GM12872 (cell line): Measurements from ENCODE around the gene MALRD1.

Source experiments
- CTCF ChIP-seq: IDR thresholded peaks from 3 replicates; pipeline ENCODE4 v1.5.1; 2011; ENCODE audit warnings: low read depth, mild to moderate bottlenecking, low read length, moderate library complexity; ENCODE audit not compliant: insufficient read depth

The MALRD1 gene

DNA sequence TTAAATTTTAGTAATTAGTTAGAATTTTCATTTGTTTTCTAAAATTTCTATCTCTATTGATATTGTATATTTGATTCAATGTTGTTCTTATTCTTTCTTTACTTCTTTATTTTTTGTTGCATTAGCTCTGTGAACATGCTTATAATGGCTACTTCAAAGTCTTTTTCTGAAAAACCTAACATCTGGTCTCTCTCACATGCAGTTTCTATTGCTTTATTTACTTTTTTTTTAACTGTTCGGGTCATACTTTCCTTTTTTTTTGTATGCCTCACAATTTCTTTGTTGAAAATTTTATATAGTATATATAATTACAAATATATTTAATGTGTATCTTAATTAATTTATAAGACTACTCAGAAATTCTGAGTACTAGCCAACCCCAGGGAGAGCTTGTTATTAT lies 715.5 kb downstream of the MALRD1 start:
- no peak for TF ChIP-seq CTCF

DNA sequence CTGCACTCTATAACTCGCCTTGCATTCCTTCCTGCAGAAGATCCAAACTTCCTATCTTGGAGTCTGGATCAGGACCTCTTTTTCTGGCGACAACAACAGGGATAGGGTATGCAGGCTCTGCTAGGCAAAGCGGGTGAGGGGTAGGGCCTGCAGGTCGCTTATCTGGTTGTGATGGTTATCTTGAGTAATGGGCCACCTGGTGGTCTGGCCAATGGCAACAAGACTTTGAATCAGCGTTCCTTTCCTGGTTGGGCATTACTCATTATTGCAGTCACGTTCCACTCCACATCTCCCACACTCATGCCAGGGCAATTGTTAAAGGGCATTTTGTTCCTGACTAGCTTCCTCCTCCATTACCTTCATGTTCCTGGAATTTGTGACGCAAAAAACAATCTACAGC lies 719.3 kb downstream of the MALRD1 start:
- no peak for TF ChIP-seq CTCF

DNA sequence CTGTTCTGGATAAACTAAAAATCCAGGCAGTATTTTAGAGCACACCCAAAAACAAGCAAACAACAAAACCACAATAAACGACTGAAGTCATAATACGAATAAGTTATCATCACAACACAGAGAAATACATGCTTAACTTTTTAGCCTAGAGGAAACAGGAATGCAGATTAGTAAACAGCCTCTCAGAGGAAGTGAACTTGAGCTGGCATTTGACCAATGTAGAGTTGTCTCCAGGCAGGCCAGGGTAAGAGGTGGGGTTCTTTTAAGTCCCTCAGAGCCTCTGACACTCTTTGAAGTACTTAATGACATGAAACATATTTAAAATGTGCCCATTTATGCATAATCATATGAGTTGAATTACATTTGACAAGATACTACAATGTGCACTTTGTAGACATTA lies 724.4 kb downstream of the MALRD1 start:
- no peak for TF ChIP-seq CTCF

- no peak for TF ChIP-seq CTCF
Observed at GRCh38 chr10:19775296-19775695, 726.7 kb downstream of the MALRD1 start.

DNA sequence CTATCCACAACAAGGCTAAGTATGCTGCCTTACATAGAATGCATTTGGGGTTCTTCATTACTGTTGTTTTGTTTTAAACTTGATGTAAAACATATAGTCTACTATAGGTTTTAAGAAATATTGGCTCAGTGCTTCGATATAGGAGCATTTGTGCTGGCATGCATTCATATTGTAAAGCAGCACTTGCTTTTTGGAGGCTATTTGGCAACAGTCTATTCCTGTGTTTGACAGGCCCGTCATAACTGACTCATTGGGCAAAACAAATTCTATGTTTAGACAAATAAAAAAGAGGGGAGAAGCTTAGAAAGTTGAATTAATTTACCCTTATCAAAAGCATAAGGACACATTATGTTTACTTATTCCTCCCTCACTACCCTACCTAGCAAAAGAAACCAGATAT lies 729.2 kb downstream of the MALRD1 start:
- no peak for TF ChIP-seq CTCF

GRCh38 chr10:19778996-19779395 lies 730.4 kb downstream of the MALRD1 start:
- no peak for TF ChIP-seq CTCF

DNA sequence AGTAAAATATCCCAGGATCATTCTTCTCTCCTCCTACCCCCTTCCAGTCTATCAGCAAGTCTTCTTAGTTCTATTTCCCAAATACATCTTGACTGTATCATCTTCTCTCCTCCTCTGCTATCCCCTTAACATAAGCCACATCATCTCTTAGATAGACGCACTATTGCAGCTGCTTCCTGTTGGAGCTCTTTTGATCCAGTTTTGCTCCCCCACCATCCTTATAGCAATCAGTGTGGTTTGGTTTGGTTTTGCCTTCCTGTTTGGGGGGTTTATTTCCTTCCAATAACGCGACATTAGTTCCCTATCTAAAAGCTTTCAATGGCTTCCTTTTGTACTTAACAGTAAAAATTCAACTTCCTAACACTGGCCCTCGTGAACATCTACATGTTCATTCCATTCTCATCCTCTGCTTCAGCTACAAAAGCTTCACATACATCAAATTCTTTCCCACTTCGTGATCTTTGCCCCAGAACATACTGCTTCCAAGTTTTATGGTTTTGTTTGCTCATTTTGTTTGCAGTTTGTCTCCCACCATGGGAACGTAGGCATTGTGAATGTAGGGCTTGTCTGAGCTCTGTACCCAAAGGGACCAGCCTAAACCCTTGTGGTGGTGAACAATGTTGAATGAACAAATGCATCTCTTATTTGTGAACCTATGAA lies 734.0 kb downstream of the MALRD1 start:
- TF ChIP-seq CTCF: no peak
